Measurements from ENCODE around the gene MFRP. TPM values are rescaled to one million over a fixed set of nuclear protein-coding genes. Genes with fewer than 3 reads are reported as not detected.

Gene MFRP
- total RNA-seq, 1 experiment from 2014 or later, result not detected

Small RNA genes within 50 kb of the gene (microRNA-seq; reads per million reads assigned to microRNA genes)
- not detected for gene MIR6756 (ENCODE audit: unreplicated experiment)

Other genes starting within 250 kb of the MFRP start
- gene DPAGT1, start 244.9 kb downstream of the MFRP start, total RNA-seq (2021; ENCODE audit: unreplicated experiment), result 72.1 TPM
- 10.1 TPM for gene C2CD2L, start 239.4 kb downstream of the MFRP start, total RNA-seq (2021; ENCODE audit: unreplicated experiment)
- 52.7 TPM for gene HINFP, start 225.1 kb downstream of the MFRP start, total RNA-seq (2021; ENCODE audit: unreplicated experiment)
- gene ABCG4, start 197.7 kb downstream of the MFRP start, total RNA-seq (2021; ENCODE audit: unreplicated experiment), result 0.39 TPM
- gene NLRX1, start 178.0 kb downstream of the MFRP start, total RNA-seq (2021; ENCODE audit: unreplicated experiment), result 25.2 TPM
- 0.23 TPM for gene NHERF4, start 161.2 kb downstream of the MFRP start, total RNA-seq (2021; ENCODE audit: unreplicated experiment)
- 69.9 TPM for gene CBL, start 140.4 kb downstream of the MFRP start, total RNA-seq (2021; ENCODE audit: unreplicated experiment)
- gene MCAM, start 29.6 kb downstream of the MFRP start, total RNA-seq (2021; ENCODE audit: unreplicated experiment), result 27.2 TPM
- gene RNF26, start 12.2 kb downstream of the MFRP start, total RNA-seq (2021; ENCODE audit: unreplicated experiment), result 69.0 TPM
- gene C1QTNF5, start 5.8 kb downstream of the MFRP start, total RNA-seq (2021; ENCODE audit: unreplicated experiment), result not detected
- gene USP2, start 35.0 kb upstream of the MFRP start, total RNA-seq (2021; ENCODE audit: unreplicated experiment), result 3.1 TPM
- gene THY1, start 76.5 kb upstream of the MFRP start, total RNA-seq (2021; ENCODE audit: unreplicated experiment), result 13.7 TPM